Measurements from ENCODE around the gene TMEM9B.

DNA sequence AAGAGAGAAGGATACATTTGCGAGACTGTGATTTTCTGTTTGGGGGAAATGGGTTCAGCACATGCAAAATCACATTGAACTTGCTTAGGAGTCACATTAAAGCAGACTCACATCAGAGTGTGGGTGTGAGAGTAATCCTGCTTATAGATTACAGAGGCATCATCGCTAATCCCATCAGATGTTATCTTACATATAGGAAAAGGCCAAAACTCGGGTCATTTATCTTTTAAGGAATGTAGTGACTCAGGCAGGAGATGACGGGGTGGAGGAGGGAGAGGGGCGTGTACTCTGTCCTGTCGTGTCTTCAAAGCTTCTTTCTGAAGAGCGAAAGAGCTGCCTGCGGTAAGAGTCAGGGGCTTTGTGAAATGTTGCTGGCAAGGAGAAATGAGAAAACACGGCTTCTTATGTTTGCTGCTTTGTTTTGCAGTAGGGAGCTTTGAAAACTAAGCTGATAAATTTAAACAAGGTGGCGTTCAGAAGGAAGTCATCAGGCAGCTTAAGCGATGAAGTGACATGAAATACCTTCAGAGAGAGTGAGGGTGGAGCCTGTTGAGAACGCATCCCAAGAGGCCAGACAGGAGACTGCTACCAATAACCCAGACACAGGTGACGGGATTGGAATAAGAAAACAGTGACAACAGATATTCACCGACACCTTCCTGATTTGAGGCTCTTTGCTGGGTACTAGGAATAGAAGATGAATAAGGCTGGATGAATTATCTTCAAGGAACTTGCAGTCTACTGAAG is 29.3 kb downstream of the TMEM9B start:
- TF ChIP-seq, protein P1, sequence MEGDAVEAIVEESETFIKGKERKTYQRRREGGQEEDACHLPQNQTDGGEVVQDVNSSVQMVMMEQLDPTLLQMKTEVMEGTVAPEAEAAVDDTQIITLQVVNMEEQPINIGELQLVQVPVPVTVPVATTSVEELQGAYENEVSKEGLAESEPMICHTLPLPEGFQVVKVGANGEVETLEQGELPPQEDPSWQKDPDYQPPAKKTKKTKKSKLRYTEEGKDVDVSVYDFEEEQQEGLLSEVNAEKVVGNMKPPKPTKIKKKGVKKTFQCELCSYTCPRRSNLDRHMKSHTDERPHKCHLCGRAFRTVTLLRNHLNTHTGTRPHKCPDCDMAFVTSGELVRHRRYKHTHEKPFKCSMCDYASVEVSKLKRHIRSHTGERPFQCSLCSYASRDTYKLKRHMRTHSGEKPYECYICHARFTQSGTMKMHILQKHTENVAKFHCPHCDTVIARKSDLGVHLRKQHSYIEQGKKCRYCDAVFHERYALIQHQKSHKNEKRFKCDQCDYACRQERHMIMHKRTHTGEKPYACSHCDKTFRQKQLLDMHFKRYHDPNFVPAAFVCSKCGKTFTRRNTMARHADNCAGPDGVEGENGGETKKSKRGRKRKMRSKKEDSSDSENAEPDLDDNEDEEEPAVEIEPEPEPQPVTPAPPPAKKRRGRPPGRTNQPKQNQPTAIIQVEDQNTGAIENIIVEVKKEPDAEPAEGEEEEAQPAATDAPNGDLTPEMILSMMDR (IDR thresholded peaks at IDR 0.05): no peak
- TF ChIP-seq RCOR1 (IDR thresholded peaks at IDR 0.05; ENCODE audit: low read depth, low read length) (no peak), CBX8 (IDR thresholded peaks at IDR 0.05) (no peak), POLR2A (IDR thresholded peaks at IDR 0.05; ENCODE audit: low read length) (no peak), ZFP36 (IDR thresholded peaks at IDR 0.05; ENCODE audit: borderline replicate concordance, partially characterized antibody) (no peak), SMC3 (IDR thresholded peaks at IDR 0.05) (no peak), BHLHE40 (IDR thresholded peaks at IDR 0.05; ENCODE audit: low read depth, low read length) (no peak), RFX5 (IDR thresholded peaks at IDR 0.05) (no peak), CBX2 (IDR thresholded peaks at IDR 0.05; ENCODE audit: borderline replicate concordance, low read depth) (no peak), ESRRA (IDR thresholded peaks at IDR 0.05; ENCODE audit: borderline replicate concordance, low read length) (no peak)
- TF ChIP-seq, protein P2, sequence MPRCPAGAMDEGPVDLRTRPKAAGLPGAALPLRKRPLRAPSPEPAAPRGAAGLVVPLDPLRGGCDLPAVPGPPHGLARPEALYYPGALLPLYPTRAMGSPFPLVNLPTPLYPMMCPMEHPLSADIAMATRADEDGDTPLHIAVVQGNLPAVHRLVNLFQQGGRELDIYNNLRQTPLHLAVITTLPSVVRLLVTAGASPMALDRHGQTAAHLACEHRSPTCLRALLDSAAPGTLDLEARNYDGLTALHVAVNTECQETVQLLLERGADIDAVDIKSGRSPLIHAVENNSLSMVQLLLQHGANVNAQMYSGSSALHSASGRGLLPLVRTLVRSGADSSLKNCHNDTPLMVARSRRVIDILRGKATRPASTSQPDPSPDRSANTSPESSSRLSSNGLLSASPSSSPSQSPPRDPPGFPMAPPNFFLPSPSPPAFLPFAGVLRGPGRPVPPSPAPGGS (IDR thresholded peaks at IDR 0.05): no peak
- TF ChIP-seq, protein P3, sequence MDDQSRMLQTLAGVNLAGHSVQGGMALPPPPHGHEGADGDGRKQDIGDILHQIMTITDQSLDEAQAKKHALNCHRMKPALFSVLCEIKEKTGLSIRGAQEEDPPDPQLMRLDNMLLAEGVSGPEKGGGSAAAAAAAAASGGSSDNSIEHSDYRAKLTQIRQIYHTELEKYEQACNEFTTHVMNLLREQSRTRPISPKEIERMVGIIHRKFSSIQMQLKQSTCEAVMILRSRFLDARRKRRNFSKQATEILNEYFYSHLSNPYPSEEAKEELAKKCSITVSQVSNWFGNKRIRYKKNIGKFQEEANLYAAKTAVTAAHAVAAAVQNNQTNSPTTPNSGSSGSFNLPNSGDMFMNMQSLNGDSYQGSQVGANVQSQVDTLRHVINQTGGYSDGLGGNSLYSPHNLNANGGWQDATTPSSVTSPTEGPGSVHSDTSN (IDR thresholded peaks at IDR 0.05): no peak
- TF ChIP-seq, protein P4, sequence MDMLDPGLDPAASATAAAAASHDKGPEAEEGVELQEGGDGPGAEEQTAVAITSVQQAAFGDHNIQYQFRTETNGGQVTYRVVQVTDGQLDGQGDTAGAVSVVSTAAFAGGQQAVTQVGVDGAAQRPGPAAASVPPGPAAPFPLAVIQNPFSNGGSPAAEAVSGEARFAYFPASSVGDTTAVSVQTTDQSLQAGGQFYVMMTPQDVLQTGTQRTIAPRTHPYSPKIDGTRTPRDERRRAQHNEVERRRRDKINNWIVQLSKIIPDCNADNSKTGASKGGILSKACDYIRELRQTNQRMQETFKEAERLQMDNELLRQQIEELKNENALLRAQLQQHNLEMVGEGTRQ (IDR thresholded peaks at IDR 0.05): no peak
- TF ChIP-seq, protein P5, sequence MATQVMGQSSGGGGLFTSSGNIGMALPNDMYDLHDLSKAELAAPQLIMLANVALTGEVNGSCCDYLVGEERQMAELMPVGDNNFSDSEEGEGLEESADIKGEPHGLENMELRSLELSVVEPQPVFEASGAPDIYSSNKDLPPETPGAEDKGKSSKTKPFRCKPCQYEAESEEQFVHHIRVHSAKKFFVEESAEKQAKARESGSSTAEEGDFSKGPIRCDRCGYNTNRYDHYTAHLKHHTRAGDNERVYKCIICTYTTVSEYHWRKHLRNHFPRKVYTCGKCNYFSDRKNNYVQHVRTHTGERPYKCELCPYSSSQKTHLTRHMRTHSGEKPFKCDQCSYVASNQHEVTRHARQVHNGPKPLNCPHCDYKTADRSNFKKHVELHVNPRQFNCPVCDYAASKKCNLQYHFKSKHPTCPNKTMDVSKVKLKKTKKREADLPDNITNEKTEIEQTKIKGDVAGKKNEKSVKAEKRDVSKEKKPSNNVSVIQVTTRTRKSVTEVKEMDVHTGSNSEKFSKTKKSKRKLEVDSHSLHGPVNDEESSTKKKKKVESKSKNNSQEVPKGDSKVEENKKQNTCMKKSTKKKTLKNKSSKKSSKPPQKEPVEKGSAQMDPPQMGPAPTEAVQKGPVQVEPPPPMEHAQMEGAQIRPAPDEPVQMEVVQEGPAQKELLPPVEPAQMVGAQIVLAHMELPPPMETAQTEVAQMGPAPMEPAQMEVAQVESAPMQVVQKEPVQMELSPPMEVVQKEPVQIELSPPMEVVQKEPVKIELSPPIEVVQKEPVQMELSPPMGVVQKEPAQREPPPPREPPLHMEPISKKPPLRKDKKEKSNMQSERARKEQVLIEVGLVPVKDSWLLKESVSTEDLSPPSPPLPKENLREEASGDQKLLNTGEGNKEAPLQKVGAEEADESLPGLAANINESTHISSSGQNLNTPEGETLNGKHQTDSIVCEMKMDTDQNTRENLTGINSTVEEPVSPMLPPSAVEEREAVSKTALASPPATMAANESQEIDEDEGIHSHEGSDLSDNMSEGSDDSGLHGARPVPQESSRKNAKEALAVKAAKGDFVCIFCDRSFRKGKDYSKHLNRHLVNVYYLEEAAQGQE (IDR thresholded peaks at IDR 0.05): no peak

Measured in A549 (cell line).